GM18907 (cell line): ENCODE results near the gene DIAPH3.

Experiments used
- ATAC-seq: cut with Tn5 transposase; IDR thresholded peaks from one replicate; pipeline ENCODE4 v1.9.1; 2021; ENCODE audit warnings: mild to moderate bottlenecking, moderate library complexity; ENCODE audit not compliant: unreplicated experiment

Gene DIAPH3

DNA sequence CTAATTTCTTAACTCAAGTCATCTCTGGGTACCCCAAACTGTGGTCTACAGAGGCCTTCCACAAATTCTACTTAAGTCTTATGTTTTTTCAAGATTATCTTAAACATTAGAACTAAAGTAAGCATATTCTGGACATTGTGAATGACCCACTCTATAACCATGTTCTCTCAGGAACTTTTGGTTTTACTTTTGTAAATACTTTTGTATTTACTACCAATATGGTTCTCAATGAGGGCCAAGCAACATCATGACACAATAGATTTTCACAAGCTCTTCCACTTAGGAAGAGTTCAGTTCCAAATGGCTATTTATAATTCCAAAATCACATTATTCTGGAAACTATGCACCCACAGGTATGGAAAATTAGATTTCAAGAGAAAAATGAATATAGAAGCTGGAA, 10.8 kb downstream of the DIAPH3 start:
- ATAC-seq: no peak

- ATAC-seq: no peak
Measured at GRCh38 chr13:60152114-60152513, 11.6 kb downstream of the DIAPH3 start.

DNA sequence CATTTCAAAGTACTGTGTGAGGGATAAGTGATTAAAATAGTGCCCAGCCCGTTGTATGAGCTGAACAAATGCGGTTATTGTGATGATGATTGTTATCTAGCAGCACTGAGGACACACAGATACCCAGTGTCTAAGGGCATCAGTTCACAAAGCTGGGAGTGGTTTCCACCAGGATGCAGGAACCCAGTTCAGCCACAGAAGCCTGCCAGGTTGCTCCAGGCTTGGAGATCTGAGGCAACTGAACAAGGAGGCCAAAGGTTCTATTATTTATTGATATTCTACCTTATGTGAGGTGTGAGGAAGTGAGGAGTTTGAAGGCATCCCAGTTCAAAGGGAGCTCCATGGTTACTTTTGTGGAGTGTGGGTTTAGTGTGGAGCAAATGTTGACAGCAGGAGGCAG, 13.2 kb downstream of the DIAPH3 start:
- no peak for ATAC-seq

DNA sequence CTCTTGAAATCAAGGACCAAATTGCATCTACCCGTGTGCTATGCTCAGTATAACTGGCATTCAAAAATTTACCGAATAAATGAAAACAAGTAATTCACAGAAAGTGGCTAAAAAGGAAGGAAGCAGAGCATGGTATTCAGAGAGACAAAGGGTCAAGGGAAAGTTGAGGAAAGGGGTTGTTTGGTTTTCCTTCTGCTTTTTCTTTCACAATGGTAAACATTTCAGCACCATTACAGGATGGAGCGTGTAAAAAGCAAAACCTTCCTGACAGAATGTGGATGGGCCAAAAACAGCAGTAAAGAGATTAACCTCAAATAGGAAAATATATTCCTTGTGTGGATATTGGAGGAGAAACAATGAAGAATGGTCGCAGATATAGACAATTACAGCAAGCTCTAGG, 14.8 kb downstream of the DIAPH3 start:
- ATAC-seq: no peak

- no peak for ATAC-seq
Measured at GRCh38 chr13:60147361-60147760, 16.4 kb downstream of the DIAPH3 start.

GRCh38 chr13:60146471-60146870, 17.3 kb downstream of the DIAPH3 start:
- ATAC-seq: no peak

DNA sequence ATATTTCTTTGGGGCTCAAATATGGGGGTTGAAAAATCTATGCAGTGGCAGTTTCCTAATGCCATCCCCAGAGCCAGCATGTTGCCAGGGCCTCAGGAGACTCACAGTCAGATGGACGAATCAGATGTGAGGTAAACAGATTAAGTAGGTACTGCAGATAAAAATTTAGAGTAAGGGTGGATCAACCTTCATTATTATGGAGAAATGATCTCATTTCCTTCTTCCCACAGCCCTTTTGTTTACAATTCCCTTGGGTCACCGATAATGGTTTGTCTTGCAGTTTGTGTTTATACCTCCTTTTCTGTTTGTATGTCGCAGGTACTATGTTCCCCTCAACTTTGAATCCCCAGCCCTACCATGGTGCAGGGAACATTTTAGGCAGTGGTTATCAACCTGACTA, 20.0 kb downstream of the DIAPH3 start:
- ATAC-seq: no peak

GRCh38 chr13:60139272-60139671, 24.5 kb downstream of the DIAPH3 start:
- no peak for ATAC-seq

GRCh38 chr13:60138674-60139073, 25.1 kb downstream of the DIAPH3 start:
- no peak for ATAC-seq

- ATAC-seq: no peak
Measured at GRCh38 chr13:60137911-60138560, 25.7 kb downstream of the DIAPH3 start.

DNA sequence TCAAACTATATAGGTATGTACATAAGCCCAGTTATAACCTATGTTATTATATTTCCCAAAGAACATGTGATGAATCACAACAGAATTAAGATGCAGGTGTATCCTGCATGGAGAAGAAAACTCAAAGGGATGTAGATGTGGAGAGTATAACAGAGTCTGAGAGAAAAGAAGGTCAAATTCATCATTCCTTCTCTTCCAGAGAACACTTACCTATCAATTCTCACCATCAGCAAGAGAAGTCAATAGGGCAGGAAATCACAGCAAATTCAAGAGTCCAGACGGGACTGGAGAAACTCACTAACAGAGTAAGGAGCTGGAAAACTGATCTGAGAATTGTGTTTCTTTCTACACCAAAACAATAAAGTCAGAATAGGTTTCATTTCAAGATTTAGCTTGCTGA, 28.4 kb downstream of the DIAPH3 start:
- ATAC-seq: no peak

DNA sequence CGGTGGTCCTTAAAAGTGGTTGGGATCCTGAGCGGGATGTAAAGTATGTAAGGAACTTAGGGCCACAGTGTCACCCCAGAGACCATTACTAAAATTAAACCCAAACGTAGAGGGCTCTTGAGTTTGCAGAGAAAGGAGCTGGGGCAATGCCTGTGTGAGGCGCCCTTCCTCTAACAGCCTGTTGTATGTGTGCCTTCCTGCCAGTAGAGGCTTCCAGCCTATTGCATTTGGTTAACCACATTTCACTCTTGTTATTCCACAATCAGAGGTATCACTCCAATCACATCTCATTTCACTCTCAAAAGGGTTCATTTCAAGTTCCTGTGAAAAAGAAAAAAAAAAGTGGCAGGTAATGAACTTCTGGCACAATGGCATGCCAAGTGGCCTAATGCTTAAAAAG, 29.4 kb downstream of the DIAPH3 start:
- ATAC-seq: no peak

DNA sequence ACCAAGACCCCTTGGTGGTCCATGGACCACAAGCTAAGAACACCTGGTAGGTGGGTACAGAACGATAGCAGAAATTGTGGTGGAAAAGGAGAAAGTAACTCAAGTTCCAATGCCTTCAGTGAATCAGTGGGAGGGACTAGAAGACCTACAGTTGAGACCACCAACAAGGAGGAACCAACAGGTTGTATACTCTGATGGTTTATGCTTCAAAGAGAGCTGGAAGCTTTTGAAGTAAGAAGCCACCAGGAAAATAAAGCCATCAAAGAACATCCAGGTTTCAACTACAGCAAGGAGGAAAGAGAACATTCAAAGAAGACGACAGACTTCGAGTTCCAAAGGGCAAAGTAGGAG, 42.4 kb downstream of the DIAPH3 start:
- no peak for ATAC-seq

DNA sequence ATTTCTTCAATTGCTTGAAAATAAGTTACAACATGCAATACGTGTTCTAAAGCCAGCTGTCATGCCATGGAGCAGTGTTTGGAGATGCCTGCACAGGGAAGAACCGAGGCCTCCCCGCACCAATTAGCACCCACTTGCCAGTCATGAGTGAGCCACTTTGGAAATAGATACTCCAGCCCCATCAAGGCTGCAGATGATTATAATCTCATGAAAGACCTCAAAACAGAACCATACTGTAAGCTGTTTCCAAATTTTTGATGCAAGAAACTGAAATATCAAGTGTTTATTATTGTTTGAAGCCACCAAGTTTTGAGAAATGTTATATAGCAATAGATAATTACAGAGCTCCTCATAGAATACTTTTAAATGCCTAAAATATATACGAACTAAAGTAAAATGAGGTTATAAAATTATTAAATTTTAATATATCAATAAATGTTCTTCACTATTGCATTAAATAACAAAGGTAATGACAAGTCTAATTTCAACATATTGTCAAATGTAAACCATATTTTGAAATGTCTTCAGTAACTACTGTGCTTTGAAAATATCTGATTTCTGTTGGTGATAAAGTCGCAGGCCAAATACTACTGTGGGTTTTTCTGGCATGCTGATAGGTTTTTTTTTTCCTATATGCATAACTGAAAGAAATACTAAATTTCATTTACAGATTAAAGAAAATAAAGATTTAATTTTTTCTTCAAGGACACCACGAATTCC, 43.0 kb downstream of the DIAPH3 start:
- no peak for ATAC-seq

GRCh38 chr13:60118696-60119400, 44.9 kb downstream of the DIAPH3 start:
- ATAC-seq: no peak

GRCh38 chr13:60114499-60115028, 49.2 kb downstream of the DIAPH3 start:
- no peak for ATAC-seq

- ATAC-seq: no peak
Measured at GRCh38 chr13:60112771-60113170, 51.0 kb downstream of the DIAPH3 start.

GRCh38 chr13:60111691-60112090, 52.0 kb downstream of the DIAPH3 start:
- no peak for ATAC-seq

DNA sequence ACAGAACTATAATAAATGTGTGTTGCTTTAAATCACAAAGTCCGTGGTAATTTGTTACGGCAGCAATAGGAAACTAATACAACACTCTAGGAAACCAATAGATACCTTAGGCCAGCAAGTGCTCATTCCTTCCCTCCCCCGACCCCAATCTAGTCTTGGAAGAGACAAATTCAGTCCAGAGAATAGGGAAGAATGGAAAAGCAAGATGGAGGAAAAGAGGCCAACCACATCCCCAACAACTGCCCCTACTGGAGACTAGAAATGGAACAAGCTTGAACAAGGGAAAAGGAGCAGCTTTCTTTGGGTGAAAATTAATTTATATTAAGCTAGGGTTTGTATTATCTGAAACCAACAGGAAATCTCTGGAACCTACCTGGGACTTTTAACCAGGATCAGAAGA, 54.4 kb downstream of the DIAPH3 start:
- ATAC-seq: no peak

GRCh38 chr13:60108589-60108988, 55.1 kb downstream of the DIAPH3 start:
- no peak for ATAC-seq

DNA sequence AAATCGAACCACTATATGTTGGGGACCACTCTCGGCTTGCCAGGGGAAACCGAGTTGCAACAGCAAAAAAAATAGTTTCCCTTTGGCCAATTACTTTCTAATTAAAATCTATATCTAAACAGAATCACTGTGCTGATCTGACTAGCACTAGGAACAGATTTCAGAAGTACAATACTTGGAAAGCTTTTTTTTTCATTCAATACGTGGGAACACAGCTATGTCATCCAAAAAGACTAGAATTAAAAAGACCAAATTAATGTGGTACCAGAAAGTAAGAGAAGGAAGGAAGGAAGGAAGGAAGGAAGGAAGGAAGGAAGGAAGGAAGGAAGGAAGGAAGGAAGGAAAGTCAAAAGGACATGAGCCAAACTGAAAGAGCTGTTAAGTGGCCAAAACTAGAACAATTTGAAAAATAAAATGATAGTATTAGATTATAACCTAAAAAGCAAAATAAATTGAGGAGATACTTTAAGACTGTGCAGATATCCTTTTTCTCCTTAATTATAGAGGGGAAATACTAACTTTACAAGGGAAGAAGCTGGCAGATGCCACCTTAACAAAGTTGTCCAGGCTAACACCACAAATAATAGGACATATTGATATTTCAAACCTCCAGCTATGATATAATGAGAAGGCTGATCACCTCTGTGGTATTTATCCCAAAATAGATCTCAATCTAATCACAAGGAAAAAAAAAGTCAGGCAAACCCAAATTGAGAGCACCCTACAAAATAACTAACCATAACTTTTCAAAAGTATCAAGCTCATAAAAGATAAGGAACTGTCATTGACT, 63.9 kb downstream of the DIAPH3 start:
- ATAC-seq: no peak
